GM12892 (cell line): ENCODE measurements around the gene PRKCZ.

Experiments
- DNase-seq: peaks from one replicate; pipeline ENCODE4 v3.0.0; 2011; ENCODE audit not compliant: insufficient read length
- FAIRE-seq: peaks from 2 replicates; lab custom pipeline; 2011; peaks lifted over from hg19 to GRCh38; lab: Jason Lieb, UNC
- POLR2A ChIP-seq: IDR thresholded peaks from 2 replicates; pipeline ENCODE4 v1.6.1; 2011; ENCODE audit warnings: low read depth, low read length, control low read depth
- POLR2AphosphoS5 ChIP-seq: IDR thresholded peaks from 2 replicates; pipeline ENCODE4 v1.6.1; 2011; ENCODE audit warnings: low read depth, low read length, control low read depth
- TAF1 ChIP-seq: IDR thresholded peaks from 2 replicates; pipeline ENCODE4 v1.6.1; 2011; ENCODE audit warnings: low read depth, mild to moderate bottlenecking, control low read depth, low read length, borderline replicate concordance

PRKCZ gene

GRCh38 chr1:2169200-2169836 lies 119.1 kb downstream of the PRKCZ start:
- TF ChIP-seq POLR2AphosphoS5, result no peak
- TF ChIP-seq TAF1, result no peak
- TF ChIP-seq POLR2A, result no peak
- DNase-seq (no peak), FAIRE-seq (no peak)

- TF ChIP-seq POLR2AphosphoS5 (no peak), TAF1 (no peak), POLR2A (no peak)
- no peak for FAIRE-seq
- no peak for DNase-seq
Observed at GRCh38 chr1:2170211-2170610, 120.0 kb downstream of the PRKCZ start.

GRCh38 chr1:2172012-2172411 lies 121.8 kb downstream of the PRKCZ start:
- DNase-seq (no peak), FAIRE-seq (no peak)
- TF ChIP-seq POLR2A (no peak), TAF1 (no peak), POLR2AphosphoS5 (no peak)

GRCh38 chr1:2172551-2173146 lies 122.4 kb downstream of the PRKCZ start:
- no peak for DNase-seq
- FAIRE-seq, result no peak
- TF ChIP-seq TAF1 (no peak), POLR2AphosphoS5 (no peak), POLR2A (no peak)

GRCh38 chr1:2173546-2174347 lies 123.5 kb downstream of the PRKCZ start:
- no peak for DNase-seq
- no peak for FAIRE-seq
- TF ChIP-seq POLR2AphosphoS5 (no peak), POLR2A (no peak), TAF1 (no peak)

- FAIRE-seq (no peak), DNase-seq (peak; percentile 80)
- TF ChIP-seq TAF1 (no peak), POLR2AphosphoS5 (no peak), POLR2A (no peak)
Observed at GRCh38 chr1:2174348-2175054, 124.3 kb downstream of the PRKCZ start.

GRCh38 chr1:2175055-2175414 lies 124.8 kb downstream of the PRKCZ start:
- no peak for FAIRE-seq
- no peak for DNase-seq
- TF ChIP-seq POLR2AphosphoS5 (no peak), TAF1 (no peak), POLR2A (no peak)

- DNase-seq (no peak), FAIRE-seq (no peak)
- TF ChIP-seq POLR2AphosphoS5, result no peak
- no peak for TF ChIP-seq TAF1
- TF ChIP-seq POLR2A, result no peak
Observed at GRCh38 chr1:2175681-2176454, 125.7 kb downstream of the PRKCZ start.

GRCh38 chr1:2176615-2177014 lies 126.4 kb downstream of the PRKCZ start:
- no peak for TF ChIP-seq TAF1
- no peak for TF ChIP-seq POLR2A
- TF ChIP-seq POLR2AphosphoS5, result no peak
- DNase-seq (no peak), FAIRE-seq (no peak)

GRCh38 chr1:2177541-2177940 lies 127.3 kb downstream of the PRKCZ start:
- DNase-seq, result no peak
- TF ChIP-seq POLR2A (no peak), POLR2AphosphoS5 (no peak), TAF1 (no peak)
- FAIRE-seq, result no peak

GRCh38 chr1:2177946-2178538 lies 127.8 kb downstream of the PRKCZ start:
- no peak for DNase-seq
- TF ChIP-seq POLR2AphosphoS5 (no peak), POLR2A (no peak), TAF1 (no peak)
- no peak for FAIRE-seq
